H1 (cell line): Measurements from ENCODE around the gene LIMK1. TPM values are rescaled to one million over a fixed set of nuclear protein-coding genes. Genes with fewer than 3 reads are reported as not detected.

Experiments used
- CTCF ChIA-PET: fragments of 300-600 bp; sonication (Branson Sonifier 250); formaldehyde crosslinking; loops from one replicate; lab custom pipeline; 2021; ENCODE audit not compliant: partially characterized antibody; lab: Charles Lee
- POLR2A ChIA-PET: fragments of 300-600 bp; sonication (Branson Sonifier 250); formaldehyde crosslinking; loops from one replicate; lab custom pipeline; 2021; ENCODE audit warnings: inconsistent platforms; ENCODE audit not compliant: partially characterized antibody; lab: Charles Lee
- DNase-seq, 2 experiments: peaks; one replicate each; pipeline versions ENCODE4 v3.0.0 to v3.0.0-alpha.2; 2010 to 2022; ENCODE audit warnings: low spot score in 2 of 2, low read depth in 1 of 2, mixed read lengths in 1 of 2
- FAIRE-seq: peaks from 2 replicates; lab custom pipeline; 2011; peaks lifted over from hg19 to GRCh38; lab: Jason Lieb, UNC
- H2AFZ ChIP-seq: 2 replicates; pipeline ENCODE4 v1.8.1; 2012; ENCODE audit warnings: low read length, inconsistent platforms
- H2AK5ac ChIP-seq: 2 replicates; pipeline ENCODE4 v1.6.1; 2013; ENCODE audit warnings: low read depth, low read length
- H2BK120ac ChIP-seq: replicated peaks from 2 replicates; pipeline ENCODE3; 2013; ENCODE audit warnings: low read depth, low read length, inconsistent platforms
- H2BK12ac ChIP-seq: 2 replicates; pipeline ENCODE4 v1.6.1; 2013; ENCODE audit warnings: low read depth, low read length
- H2BK15ac ChIP-seq: 2 replicates; pipeline ENCODE4 v1.6.1; 2013; ENCODE audit warnings: low read length
- H2BK20ac ChIP-seq: 2 replicates; pipeline ENCODE4 v1.6.1; 2013; ENCODE audit warnings: low read length
- H2BK5ac ChIP-seq: 2 replicates; pipeline ENCODE4 v1.6.1; 2013; ENCODE audit warnings: low read depth, low read length
- H3K14ac ChIP-seq: 2 replicates; pipeline ENCODE4 v1.6.1; 2013; ENCODE audit warnings: inconsistent platforms; ENCODE audit not compliant: insufficient read length
- H3K18ac ChIP-seq: 2 replicates; pipeline ENCODE4 v1.6.1; 2013; ENCODE audit warnings: low read length; ENCODE audit errors: extremely low read depth
- H3K23ac ChIP-seq: 2 replicates; pipeline ENCODE4 v1.6.1; 2013; ENCODE audit warnings: inconsistent platforms; ENCODE audit not compliant: insufficient read length
- H3K23me2 ChIP-seq: 2 replicates; pipeline ENCODE4 v1.6.1; 2013; ENCODE audit warnings: low read depth, low read length
- H3K27ac ChIP-seq: 2 replicates; pipeline ENCODE4 v1.6.1; 2011; ENCODE audit warnings: low read depth, low read length, inconsistent platforms
- H3K27me3 ChIP-seq, 4 experiments: replicated peaks in 1 of 4; 1 replicate in 1 of 4; 2 replicates in 3 of 4; pipeline versions ENCODE4 v1.6.1 to v1.8.1; 2011 to 2013; ENCODE audit warnings: low read length in 3 of 4, mild to moderate bottlenecking in 3 of 4, inconsistent platforms in 2 of 4, mixed read lengths in 2 of 4, moderate library complexity in 1 of 4; ENCODE audit not compliant: control insufficient read depth in 3 of 4, insufficient read depth in 3 of 4; ENCODE audit errors: extremely low read depth in 1 of 4
- H3K36me3 ChIP-seq, 4 experiments: 2 replicates each; pipeline versions ENCODE4 v1.6.1 to v1.8.1; 2011 to 2013; ENCODE audit warnings: mild to moderate bottlenecking in 4 of 4, low read length in 3 of 4, moderate library complexity in 2 of 4, control low read depth in 1 of 4, inconsistent platforms in 1 of 4; ENCODE audit not compliant: insufficient read depth in 4 of 4, control insufficient read depth in 2 of 4
- H3K4ac ChIP-seq: replicated peaks from 2 replicates; pipeline ENCODE3; 2013; ENCODE audit warnings: low read length, low read depth, mixed read lengths, inconsistent platforms; ENCODE audit not compliant: insufficient read length
- H3K4me1 ChIP-seq, 4 experiments: replicated peaks in 1 of 4; 1 replicate in 1 of 4; 2 replicates in 3 of 4; pipeline versions ENCODE4 v1.6.1 to v1.8.1; 2011 to 2013; ENCODE audit warnings: low read length in 3 of 4, inconsistent platforms in 2 of 4, mixed read lengths in 1 of 4; ENCODE audit not compliant: insufficient read depth in 4 of 4, control insufficient read depth in 3 of 4
- H3K4me2 ChIP-seq, 2 experiments: 2 replicates each; pipeline versions ENCODE4 v1.6.1 to v1.8.1; 2011 to 2013; ENCODE audit warnings: low read depth in 2 of 2, low read length in 2 of 2, control low read depth in 1 of 2, inconsistent platforms in 1 of 2, mild to moderate bottlenecking in 1 of 2; ENCODE audit not compliant: insufficient read depth in 1 of 2
- H3K4me3 ChIP-seq, 4 experiments: fragments of 200-600, 300-600 bp in 1 of 4; sonication (generic), shearing (Covaris generic), sonication (Bioruptor Twin) in 1 of 4; 2 replicates each; pipeline versions ENCODE4 v1.5.1 to v1.8.1; 2011 to 2016; ENCODE audit warnings: low read length in 4 of 4, low read depth in 3 of 4, control low read depth in 2 of 4, inconsistent platforms in 2 of 4, mild to moderate bottlenecking in 2 of 4, mixed read lengths in 1 of 4, moderate library complexity in 1 of 4; ENCODE audit not compliant: insufficient read depth in 2 of 4; ENCODE audit errors: extremely low read depth in 1 of 4
- H3K56ac ChIP-seq: replicated peaks from 2 replicates; pipeline ENCODE3; 2013; ENCODE audit warnings: low read depth, mild to moderate bottlenecking, mixed read lengths, low read length, inconsistent platforms; ENCODE audit not compliant: insufficient read length
- H3K79me1 ChIP-seq: 2 replicates; pipeline ENCODE4 v1.6.1; 2013; ENCODE audit warnings: low read depth, low read length, control low read depth
- H3K79me2 ChIP-seq, 2 experiments: 2 replicates each; pipeline versions ENCODE4 v1.6.1 to v1.8.1; 2012 to 2013; ENCODE audit warnings: low read length in 2 of 2, mild to moderate bottlenecking in 2 of 2, inconsistent platforms in 1 of 2; ENCODE audit not compliant: insufficient read depth in 2 of 2, control insufficient read depth in 1 of 2
- H3K9ac ChIP-seq, 4 experiments: replicated peaks in 1 of 4; 1 replicate in 1 of 4; 2 replicates in 3 of 4; pipeline versions ENCODE4 v1.6.1 to v1.8.1; 2011 to 2013; ENCODE audit warnings: low read depth in 3 of 4, low read length in 3 of 4, control low read depth in 2 of 4, mild to moderate bottlenecking in 2 of 4, moderate library complexity in 2 of 4, inconsistent platforms in 1 of 4; ENCODE audit errors: extremely low read depth in 1 of 4
- H3K9me3 ChIP-seq, 2 experiments: 2 replicates each; pipeline versions ENCODE4 v1.6.1 to v1.8.1; 2012 to 2013; ENCODE audit warnings: mild to moderate bottlenecking in 2 of 2, moderate library complexity in 2 of 2, control low read depth in 1 of 2, inconsistent platforms in 1 of 2, low read depth in 1 of 2, low read length in 1 of 2, mixed read lengths in 1 of 2; ENCODE audit not compliant: insufficient read depth in 2 of 2
- H4K20me1 ChIP-seq, 2 experiments: replicated peaks in 1 of 2; 2 replicates each; pipeline versions ENCODE3 to v1.8.1; 2011 to 2013; ENCODE audit warnings: inconsistent platforms in 2 of 2, low read length in 2 of 2, mild to moderate bottlenecking in 1 of 2; ENCODE audit not compliant: insufficient read depth in 2 of 2, control insufficient read depth in 1 of 2
- H4K5ac ChIP-seq: 2 replicates; pipeline ENCODE4 v1.6.1; 2013; ENCODE audit warnings: low read length, low read depth, mixed read lengths, inconsistent platforms; ENCODE audit not compliant: insufficient read length
- H4K8ac ChIP-seq: 2 replicates; pipeline ENCODE4 v1.8.0; 2013; ENCODE audit warnings: mild to moderate bottlenecking, moderate library complexity, low read length, inconsistent platforms; ENCODE audit not compliant: insufficient read depth; ENCODE audit errors: extremely low read depth
- H4K91ac ChIP-seq: replicated peaks from 2 replicates; pipeline ENCODE3; 2013; ENCODE audit warnings: low read length, mixed read lengths, inconsistent platforms; ENCODE audit not compliant: insufficient read length
- ATF3 ChIP-seq: IDR thresholded peaks from 2 replicates; pipeline ENCODE4 v1.6.1; 2011; ENCODE audit warnings: low read depth, mild to moderate bottlenecking, low read length; ENCODE audit not compliant: insufficient read depth
- CTBP2 ChIP-seq: IDR thresholded peaks from 2 replicates; pipeline ENCODE4 v1.7.0; 2011; ENCODE audit warnings: borderline replicate concordance, mild to moderate bottlenecking, moderate library complexity, mixed read lengths, low read length; ENCODE audit not compliant: insufficient read depth, insufficient read length
- E2F6 ChIP-seq: IDR thresholded peaks from 2 replicates; pipeline ENCODE4 v1.6.1; 2012; ENCODE audit warnings: inconsistent platforms
- EZH2 ChIP-seq: fragments of 200-600 bp; sonication (generic); IDR thresholded peaks from 2 replicates; pipeline ENCODE4 v1.7.1; 2012; ENCODE audit warnings: low read depth, mild to moderate bottlenecking, moderate library complexity, low read length, inconsistent platforms; ENCODE audit not compliant: severe bottlenecking
- NANOG ChIP-seq: IDR thresholded peaks from 2 replicates; pipeline ENCODE4 v1.6.1; 2011; ENCODE audit warnings: low read length, low read depth, mild to moderate bottlenecking, inconsistent platforms; ENCODE audit not compliant: insufficient read depth, poor library complexity, severe bottlenecking
- NRF1 ChIP-seq: IDR thresholded peaks from 2 replicates; pipeline ENCODE4 v1.6.1; 2011; ENCODE audit warnings: mild to moderate bottlenecking, low read depth, low read length, improper control_type of control experiment
- RAD21 ChIP-seq, 2 experiments: IDR thresholded peaks in 1 of 2; conservative IDR thresholded peaks in 1 of 2; 2 replicates each; pipeline ENCODE4 v1.6.1; 2011; ENCODE audit warnings: low read depth in 2 of 2, low read length in 2 of 2, improper control_type of control experiment in 1 of 2, inconsistent platforms in 1 of 2, mild to moderate bottlenecking in 1 of 2, moderate library complexity in 1 of 2
- SIN3A ChIP-seq, 2 experiments: IDR thresholded peaks in 1 of 2; conservative IDR thresholded peaks in 1 of 2; 2 replicates each; pipeline ENCODE4 v1.6.1; 2011 to 2012; ENCODE audit warnings: low read length in 2 of 2, improper control_type of control experiment in 1 of 2, low read depth in 1 of 2, mild to moderate bottlenecking in 1 of 2
- SRF ChIP-seq: IDR thresholded peaks from 2 replicates; pipeline ENCODE4 v1.6.1; 2011; ENCODE audit warnings: mild to moderate bottlenecking, low read depth, low read length, moderate library complexity
- TCF12 ChIP-seq: IDR thresholded peaks from 2 replicates; pipeline ENCODE4 v1.6.1; 2011; ENCODE audit warnings: low read depth, mild to moderate bottlenecking, low read length
- TEAD4 ChIP-seq: IDR thresholded peaks from 2 replicates; pipeline ENCODE4 v1.6.1; 2012; ENCODE audit warnings: low read depth, low read length, inconsistent platforms, mixed read lengths
- ZNF274 ChIP-seq: IDR thresholded peaks from 2 replicates; pipeline ENCODE4 v1.7.0; 2012; ENCODE audit warnings: low read length, borderline replicate concordance; ENCODE audit errors: extremely low read depth
- WGBS, 2 experiments: shearing (Covaris generic) in 1 of 2; methylation state at CpG; one replicate each; pipeline versions ENCODE4 v1.1.6 to v1.1.7; 2013 to 2015; ENCODE audit warnings: low lambda C conversion rate in 2 of 2, mixed read lengths in 2 of 2, inconsistent platforms in 1 of 2, low coverage in 1 of 2, missing lambda C conversion rate in 1 of 2; ENCODE audit not compliant: insufficient replicate concordance in 2 of 2, insufficient coverage in 1 of 2, insufficient read length in 1 of 2; ENCODE audit errors: extremely low coverage in 1 of 2, missing lambda C conversion rate in 1 of 2; 5-methylcytosine and 5-hydroxymethylcytosine counted together
- polyA plus RNA-seq, 7 experiments: library from polyadenylated mRNA; depleted of rRNA in 3 of 7; stranded (reverse) in 5 of 7; unstranded in 2 of 7; fragments of >200 nt in 5 of 7; fragments of 200-250 nt in 2 of 7; gene quantifications; 1 replicate in 5 of 7; 2 replicates in 1 of 7; 4 replicates in 1 of 7; pipeline versions ENCODE4 v1.2.1 to v1.2.3, GENCODE V29; 2011 to 2013; ENCODE audit warnings: missing spikeins in 2 of 7, mixed read lengths in 2 of 7
- total RNA-seq: library from RNA; stranded (reverse); fragmentation: NEBNext Ultra II Directional; extraction: Animal tissue kit (Norgen Biotek cat#: 25700); gene quantifications from 2 replicates; pipeline ENCODE4 v1.2.1, GENCODE V29; 2021

The LIMK1 gene
- total and polyA plus RNA-seq, 2 of the 8 experiments (the other 6 are each of a cell fraction or from before 2014, with no cell fraction given) = 93.5 to 108 TPM

GRCh38 chr7:74070619-74070921 lies 13.0 kb upstream of the LIMK1 start:
- no peak overlapping the region for H3K23ac ChIP-seq
- no peaks in the 10 kb centered on the region for H3K27me3 ChIP-seq
- no peaks in the 10 kb centered on the region for H3K79me2 ChIP-seq
- no peak overlapping the region for H3K4me3 ChIP-seq
- no peak overlapping the region for H4K91ac ChIP-seq
- H2BK12ac ChIP-seq = no peak overlapping the region
- no peak overlapping the region for H2AK5ac ChIP-seq
- WGBS, 2 experiments = 86% methylated on average over 6 of the region's 6 CpGs; no CpG with 5 or more reads in 1 of the 2 experiments
- H3K56ac ChIP-seq = no peak overlapping the region
- H3K36me3 ChIP-seq = no peaks in the 10 kb centered on the region
- H3K4me1 ChIP-seq = peaks cover 0 to 11% (median 3%) of the 10 kb centered on the region in 4 experiments; a peak in 3 of 7 replicates
- POLR2A ChIA-PET = interaction anchor here (0.5 to 1.0 kb wide), 2 partner anchors 10 to 68 kb away, joined by 3 to 6 read pairs; no protein-coding TSS in a partner anchor
- no peaks in the 10 kb centered on the region for H4K20me1 ChIP-seq
- H3K9me3 ChIP-seq = no peaks in the 10 kb centered on the region
- H2BK20ac ChIP-seq = no peak overlapping the region; the same call in 1 of the 2 replicates
- no peak overlapping the region for H4K8ac ChIP-seq
- no peak overlapping the region for H2BK120ac ChIP-seq
- no peak overlapping the region for H3K4me2 ChIP-seq
- DNase-seq (no peak), FAIRE-seq (no peak)
- no peak overlapping the region for H2AFZ ChIP-seq
- H2BK15ac ChIP-seq = no peak overlapping the region
- no peak overlapping the region for H3K9ac ChIP-seq
- H4K5ac ChIP-seq = no peak overlapping the region
- H2BK5ac ChIP-seq = no peak overlapping the region
- no peak overlapping the region for H3K4ac ChIP-seq
- H3K18ac ChIP-seq = no peak overlapping the region
- H3K23me2 ChIP-seq = peaks cover 2% of the 10 kb centered on the region; the same call in 1 of the 2 replicates
- H3K27ac ChIP-seq = no peak overlapping the region
- H3K79me1 ChIP-seq = no peaks in the 10 kb centered on the region
- no peak overlapping the region for H3K14ac ChIP-seq
- CTCF ChIA-PET = interaction anchor here (0.7 to 3.7 kb wide), 16 partner anchors 8 to 569 kb away, joined by 3 to 30 read pairs (median 4); partner anchors contain the start of genes LAT2 and LIMK1
- TF ChIP-seq CTBP2 = no peak
- TF ChIP-seq ZNF274 = no peak
- TF ChIP-seq NRF1 = no peak
- no peak for TF ChIP-seq E2F6
- no peak for TF ChIP-seq ATF3
- no peak for TF ChIP-seq NANOG
- TF ChIP-seq EZH2 = no peak
- TF ChIP-seq TCF12 = no peak
- no peak for TF ChIP-seq TEAD4
- no peak for TF ChIP-seq SRF
- TF ChIP-seq RAD21 (IDR thresholded peaks at IDR 0.05 in 1 of 2, conservative IDR thresholded peaks at IDR 0.05 in 1 of 2; ENCODE audit: low read depth in 2 of 2, low read length in 2 of 2) = no peak
- no peak for TF ChIP-seq SIN3A (conservative IDR thresholded peaks at IDR 0.05 in 1 of 2, IDR thresholded peaks at IDR 0.05 in 1 of 2; ENCODE audit: low read depth in 1 of 2, low read length in 2 of 2)
